Ovary (tissue), 3 donors: Measurements from ENCODE around the gene GLB1L.

Experiments used
- CTCF ChIP-seq, 3 donors: fragments of 450-650 bp in 2 of 3; fragments of 200-600 bp in 1 of 3; IDR thresholded peaks; one replicate each; pipeline versions ENCODE4 v1.5.1 to v1.8.0; 2016 to 2022; ENCODE audit warnings: antibody characterized with exemption in 3 of 3, mild to moderate bottlenecking in 1 of 3
- POLR2A ChIP-seq: fragments of 450-650 bp; IDR thresholded peaks from one replicate; pipeline ENCODE4 v1.6.1; 2017; ENCODE audit warnings: antibody characterized with exemption, mild to moderate bottlenecking, moderate library complexity
- donor health status: DM: no; HTN: no; CAD: no.

DNA sequence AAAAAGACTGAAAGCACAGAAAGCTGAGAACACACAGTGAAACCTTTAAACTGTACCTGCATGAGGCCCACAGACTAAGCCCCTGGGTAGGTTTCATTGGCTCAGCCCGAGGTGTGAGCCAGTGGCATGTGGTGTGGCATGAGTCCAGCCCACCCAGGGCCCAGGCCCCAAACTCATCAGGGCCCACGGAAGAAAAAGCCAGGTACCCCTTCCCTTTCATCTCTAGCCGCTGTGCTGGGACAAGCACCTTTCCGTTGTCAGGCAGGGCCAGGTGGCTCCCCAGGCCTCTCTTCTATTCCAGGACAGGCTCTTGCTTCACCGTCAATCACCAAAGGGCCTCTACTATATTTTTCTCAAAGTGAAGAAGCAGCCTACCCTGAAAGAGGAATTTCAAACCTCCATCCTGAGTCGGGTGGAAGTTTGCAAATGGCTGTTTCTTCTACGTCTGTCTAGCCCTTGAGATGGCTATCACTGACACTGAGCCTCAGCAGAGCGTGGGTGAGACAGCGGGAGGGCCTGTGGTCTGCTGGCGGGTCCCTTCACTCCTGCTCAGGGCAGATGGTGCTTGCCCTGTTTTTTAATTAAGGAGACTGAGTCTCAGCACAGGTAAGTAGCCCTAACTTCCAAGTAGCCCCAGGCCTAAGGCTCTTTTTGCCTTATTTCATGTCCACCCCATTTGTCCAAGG, 42.5 kb upstream of the GLB1L start:
- no peak for TF ChIP-seq CTCF (IDR thresholded peaks at IDR 0.05)
- TF ChIP-seq POLR2A: no peak
